ENCODE data around the gene LRRD1. TPM values are rescaled to one million over a fixed set of nuclear protein-coding genes. Genes with fewer than 3 reads are reported as not detected.

The LRRD1 gene
- total RNA-seq (0.05 TPM), polyA plus RNA-seq (0.05 TPM)
- long read RNA-seq, donor 1 = 0 reads
- long read RNA-seq, donor 2 = 0 reads
- long read RNA-seq, donor 3 = 0 reads
- long read RNA-seq, donor 4 = 0 reads
- long read RNA-seq, donor 5 = 0 reads
- long read RNA-seq, donor 6 = 0 reads
- long read RNA-seq, donor 7 = 0 reads
- long read RNA-seq, donor 8 = 0 reads
- long read RNA-seq, donor 9 = 0 reads
- long read RNA-seq, donor 10 = 0 reads

DNA sequence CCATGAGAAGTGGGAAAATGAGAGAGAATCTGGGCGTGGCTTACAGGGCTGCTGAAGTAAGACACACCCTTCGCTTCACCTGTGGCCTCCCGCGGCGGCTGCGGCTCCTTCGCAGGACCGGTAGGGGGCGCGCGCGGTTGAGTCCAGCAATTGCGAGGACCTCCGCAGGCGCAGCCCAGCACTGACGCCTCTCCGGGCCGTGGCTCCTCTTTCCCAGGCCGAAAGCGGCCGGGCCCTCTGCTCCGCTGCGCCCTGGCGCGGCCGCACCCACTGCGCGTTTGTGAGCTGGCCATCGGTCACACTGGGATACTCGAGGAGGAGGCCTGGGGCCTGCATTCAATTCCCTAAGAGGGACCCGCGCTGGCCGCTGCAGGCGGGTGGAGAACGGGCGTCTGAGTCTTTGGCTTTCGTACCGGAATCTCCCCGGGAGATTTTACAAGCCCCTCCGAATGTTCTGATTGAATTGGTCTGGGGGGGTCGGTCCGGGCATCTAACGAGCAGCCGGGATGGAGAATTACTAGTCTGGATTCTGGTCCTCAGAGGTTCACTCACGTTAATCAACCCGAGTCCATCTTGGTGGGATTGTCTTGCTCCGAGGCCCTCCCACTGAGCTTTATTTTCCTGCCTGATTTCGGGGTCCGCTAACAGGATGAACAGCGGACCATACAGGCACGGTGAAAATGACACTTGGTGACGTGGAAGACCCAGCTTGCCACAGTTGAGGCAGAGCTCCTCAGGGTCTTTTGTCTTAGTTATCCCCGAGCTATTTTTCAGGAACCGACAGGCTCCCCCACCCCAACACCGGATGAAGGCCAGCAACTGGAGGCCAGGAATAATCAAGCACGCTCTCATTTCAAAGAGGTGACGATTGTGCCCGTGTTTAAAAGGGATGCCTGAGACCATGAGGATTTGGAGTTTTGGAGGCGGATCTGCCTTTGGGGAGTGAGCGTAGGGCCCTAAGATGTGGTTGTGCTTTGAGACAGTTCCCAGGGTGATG is at the start of gene LRRD1:
LRRD1 (minus strand) TSS at position 215 of the 997 bp plus-strand sequence. CDS start 13,940 bp downstream, outside the sequence.
- Histone ChIP-seq H3K36me3 (ENCODE audit: control insufficient read depth in 2 of 2, insufficient read depth in 2 of 2, low read length in 1 of 2) (no peaks in the 10 kb centered on the region), H3K27me3 (ENCODE audit: control insufficient read depth in 2 of 2, insufficient read depth in 1 of 2, low read length in 1 of 2) (peaks cover 0 to 11% of the 10 kb centered on the region in 2 donors), H3K4me1 (ENCODE audit: control insufficient read depth in 2 of 2, insufficient read depth in 2 of 2, low read length in 2 of 2) (peaks cover 0 to 8% of the 10 kb centered on the region in 2 donors), H3K9me3 (ENCODE audit: control insufficient read depth in 2 of 2, insufficient read depth in 1 of 2, low read length in 1 of 2) (no peaks in the 10 kb centered on the region), H3K27ac (ENCODE audit: low read depth in 1 of 2, low read length in 1 of 2) (peak within 1 kb of the TSS in 1 of 2 donors; percentile 43), H3K4me3 (ENCODE audit: low read length in 2 of 2) (peak within 1 kb of the TSS; percentile 55 to 58)
- 10% methylated on average over 60 of the region's 60 CpGs for WGBS
- DNase-seq (ENCODE audit: low read depth in 6 of 9, low spot score in 9 of 9) = peak; percentile 30 to 89 (median 68)

- DNase-seq (ENCODE audit: low read depth in 6 of 9, low spot score in 9 of 9) = no peak
- Histone ChIP-seq H3K27ac (ENCODE audit: low read depth in 1 of 2, low read length in 1 of 2) (no peak overlapping the region), H3K4me1 (ENCODE audit: control insufficient read depth in 2 of 2, insufficient read depth in 2 of 2, low read length in 2 of 2) (no peaks in the 10 kb centered on the region), H3K36me3 (ENCODE audit: control insufficient read depth in 2 of 2, insufficient read depth in 2 of 2, low read length in 1 of 2) (peaks cover 17 to 45% of the 10 kb centered on the region in 2 donors), H3K4me3 (ENCODE audit: low read length in 2 of 2) (no peak overlapping the region), H3K27me3 (ENCODE audit: control insufficient read depth in 2 of 2, insufficient read depth in 1 of 2, low read length in 1 of 2) (no peaks in the 10 kb centered on the region), H3K9me3 (ENCODE audit: control insufficient read depth in 2 of 2, insufficient read depth in 1 of 2, low read length in 1 of 2) (no peaks in the 10 kb centered on the region)
- 95% methylated on average over 2 of the region's 2 CpGs for WGBS
Observed at GRCh38 chr7:92228742-92229141, 49.8 kb upstream of the LRRD1 start.

- Histone ChIP-seq H3K27ac (ENCODE audit: low read depth in 1 of 2, low read length in 1 of 2) (no peak overlapping the region), H3K4me1 (ENCODE audit: control insufficient read depth in 2 of 2, insufficient read depth in 2 of 2, low read length in 2 of 2) (no peaks in the 10 kb centered on the region), H3K4me3 (ENCODE audit: low read length in 2 of 2) (no peak overlapping the region), H3K36me3 (ENCODE audit: control insufficient read depth in 2 of 2, insufficient read depth in 2 of 2, low read length in 1 of 2) (peaks cover 17 to 46% of the 10 kb centered on the region in 2 donors), H3K9me3 (ENCODE audit: control insufficient read depth in 2 of 2, insufficient read depth in 1 of 2, low read length in 1 of 2) (no peaks in the 10 kb centered on the region), H3K27me3 (ENCODE audit: control insufficient read depth in 2 of 2, insufficient read depth in 1 of 2, low read length in 1 of 2) (no peaks in the 10 kb centered on the region)
- no peak for DNase-seq (ENCODE audit: low read depth in 6 of 9, low spot score in 9 of 9)
- 95% methylated on average over 2 of the region's 2 CpGs for WGBS
Observed at GRCh38 chr7:92228100-92228499, 49.2 kb upstream of the LRRD1 start.

DNA sequence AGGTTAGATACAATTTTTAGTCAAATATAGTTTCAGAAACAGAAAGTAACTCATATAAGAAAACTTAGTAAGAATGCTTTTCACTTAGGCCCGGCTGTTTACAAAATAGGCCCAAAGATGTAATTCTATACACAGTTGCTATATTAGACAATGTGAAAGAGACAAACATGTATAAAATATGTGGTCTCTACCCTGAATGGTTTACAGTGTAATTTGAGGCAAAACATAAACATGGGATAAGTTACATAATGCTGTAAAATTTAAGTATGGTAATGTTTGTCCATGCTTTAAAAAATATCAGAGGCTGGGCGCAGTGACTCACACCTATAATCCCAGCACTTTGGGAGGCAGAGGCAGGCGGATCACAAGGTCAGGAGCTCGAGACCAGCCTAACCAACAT is 48.0 kb upstream of the LRRD1 start:
- no peak overlapping the region for H3K27ac ChIP-seq (ENCODE audit: low read depth in 1 of 2, low read length in 1 of 2)
- H3K36me3 ChIP-seq (ENCODE audit: control insufficient read depth in 2 of 2, insufficient read depth in 2 of 2, low read length in 1 of 2) = peaks cover 14 to 51% of the 10 kb centered on the region in 2 donors
- H3K4me1 ChIP-seq (ENCODE audit: control insufficient read depth in 2 of 2, insufficient read depth in 2 of 2, low read length in 2 of 2) = no peaks in the 10 kb centered on the region
- DNase-seq (ENCODE audit: low read depth in 6 of 9, low spot score in 9 of 9) = no peak
- H3K27me3 ChIP-seq (ENCODE audit: control insufficient read depth in 2 of 2, insufficient read depth in 1 of 2, low read length in 1 of 2) = no peaks in the 10 kb centered on the region
- no peaks in the 10 kb centered on the region for H3K9me3 ChIP-seq (ENCODE audit: control insufficient read depth in 2 of 2, insufficient read depth in 1 of 2, low read length in 1 of 2)
- no peak overlapping the region for H3K4me3 ChIP-seq (ENCODE audit: low read length in 2 of 2)
- 98% methylated on average over 4 of the region's 4 CpGs for WGBS

GRCh38 chr7:92221766-92222165 is 42.8 kb upstream of the LRRD1 start:
- no peaks in the 10 kb centered on the region for H3K9me3 ChIP-seq (ENCODE audit: control insufficient read depth in 2 of 2, insufficient read depth in 1 of 2, low read length in 1 of 2)
- peaks cover 22 to 60% of the 10 kb centered on the region in 2 donors for H3K36me3 ChIP-seq (ENCODE audit: control insufficient read depth in 2 of 2, insufficient read depth in 2 of 2, low read length in 1 of 2)
- H3K4me1 ChIP-seq (ENCODE audit: control insufficient read depth in 2 of 2, insufficient read depth in 2 of 2, low read length in 2 of 2) = no peaks in the 10 kb centered on the region
- no peaks in the 10 kb centered on the region for H3K27me3 ChIP-seq (ENCODE audit: control insufficient read depth in 2 of 2, insufficient read depth in 1 of 2, low read length in 1 of 2)
- DNase-seq (ENCODE audit: low read depth in 6 of 9, low spot score in 9 of 9) = no peak
- no peak overlapping the region for H3K4me3 ChIP-seq (ENCODE audit: low read length in 2 of 2)
- no peak overlapping the region for H3K27ac ChIP-seq (ENCODE audit: low read depth in 1 of 2, low read length in 1 of 2)
- WGBS = 97% methylated on average over 3 of the region's 3 CpGs

GRCh38 chr7:92206672-92207071 is 27.7 kb upstream of the LRRD1 start:
- Histone ChIP-seq H3K4me3 (ENCODE audit: low read length in 2 of 2) (no peak overlapping the region), H3K27me3 (ENCODE audit: control insufficient read depth in 2 of 2, insufficient read depth in 1 of 2, low read length in 1 of 2) (no peaks in the 10 kb centered on the region), H3K36me3 (ENCODE audit: control insufficient read depth in 2 of 2, insufficient read depth in 2 of 2, low read length in 1 of 2) (peaks cover 29 to 60% of the 10 kb centered on the region in 2 donors), H3K4me1 (ENCODE audit: control insufficient read depth in 2 of 2, insufficient read depth in 2 of 2, low read length in 2 of 2) (no peaks in the 10 kb centered on the region), H3K27ac (ENCODE audit: low read depth in 1 of 2, low read length in 1 of 2) (no peak overlapping the region), H3K9me3 (ENCODE audit: control insufficient read depth in 2 of 2, insufficient read depth in 1 of 2, low read length in 1 of 2) (peaks cover 1 to 11% of the 10 kb centered on the region in 2 donors)
- WGBS = 95% methylated on average over 1 of the region's 1 CpG
- DNase-seq (ENCODE audit: low read depth in 6 of 9, low spot score in 9 of 9) = peak in 1 of 9 donors; percentile 3

DNA sequence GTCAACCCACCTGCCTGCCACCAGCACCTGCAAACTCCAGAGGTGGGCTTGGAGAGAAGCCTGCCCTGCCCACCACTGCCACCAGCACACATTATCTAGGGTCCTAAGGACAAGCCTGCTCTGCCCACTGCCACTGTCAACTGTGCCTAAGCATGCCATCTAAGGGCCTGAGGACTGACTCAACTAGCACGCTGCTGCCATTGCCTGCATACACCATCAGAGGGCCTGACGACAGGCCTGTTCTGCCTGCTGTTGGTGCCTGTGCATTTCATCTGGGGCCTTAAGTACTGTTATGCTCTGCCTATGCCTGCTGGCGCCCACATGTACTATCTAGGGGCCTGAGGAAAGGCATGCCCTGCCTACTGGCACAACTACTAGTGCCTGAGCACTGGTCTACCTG is 27.0 kb upstream of the LRRD1 start:
- Histone ChIP-seq H3K4me3 (ENCODE audit: low read length in 2 of 2) (no peak overlapping the region), H3K27me3 (ENCODE audit: control insufficient read depth in 2 of 2, insufficient read depth in 1 of 2, low read length in 1 of 2) (no peaks in the 10 kb centered on the region), H3K4me1 (ENCODE audit: control insufficient read depth in 2 of 2, insufficient read depth in 2 of 2, low read length in 2 of 2) (no peaks in the 10 kb centered on the region), H3K36me3 (ENCODE audit: control insufficient read depth in 2 of 2, insufficient read depth in 2 of 2, low read length in 1 of 2) (peaks cover 25 to 54% of the 10 kb centered on the region in 2 donors), H3K27ac (ENCODE audit: low read depth in 1 of 2, low read length in 1 of 2) (no peak overlapping the region), H3K9me3 (ENCODE audit: control insufficient read depth in 2 of 2, insufficient read depth in 1 of 2, low read length in 1 of 2) (peaks cover 1 to 11% of the 10 kb centered on the region in 2 donors)
- DNase-seq (ENCODE audit: low read depth in 6 of 9, low spot score in 9 of 9) = no peak
- 96% methylated on average over 3 of the region's 3 CpGs for WGBS

- Histone ChIP-seq H3K4me1 (ENCODE audit: control insufficient read depth in 2 of 2, insufficient read depth in 2 of 2, low read length in 2 of 2) (no peaks in the 10 kb centered on the region), H3K27me3 (ENCODE audit: control insufficient read depth in 2 of 2, insufficient read depth in 1 of 2, low read length in 1 of 2) (no peaks in the 10 kb centered on the region), H3K36me3 (ENCODE audit: control insufficient read depth in 2 of 2, insufficient read depth in 2 of 2, low read length in 1 of 2) (peaks cover 23 to 41% of the 10 kb centered on the region in 2 donors), H3K27ac (ENCODE audit: low read depth in 1 of 2, low read length in 1 of 2) (no peak overlapping the region), H3K9me3 (ENCODE audit: control insufficient read depth in 2 of 2, insufficient read depth in 1 of 2, low read length in 1 of 2) (peaks cover 0 to under 1% of the 10 kb centered on the region in 2 donors), H3K4me3 (ENCODE audit: low read length in 2 of 2) (no peak overlapping the region)
- DNase-seq (ENCODE audit: low read depth in 6 of 9, low spot score in 9 of 9) = no peak
- 95% methylated on average over 1 of the region's 1 CpG for WGBS
Observed at GRCh38 chr7:92200791-92201190, 21.8 kb upstream of the LRRD1 start.

DNA sequence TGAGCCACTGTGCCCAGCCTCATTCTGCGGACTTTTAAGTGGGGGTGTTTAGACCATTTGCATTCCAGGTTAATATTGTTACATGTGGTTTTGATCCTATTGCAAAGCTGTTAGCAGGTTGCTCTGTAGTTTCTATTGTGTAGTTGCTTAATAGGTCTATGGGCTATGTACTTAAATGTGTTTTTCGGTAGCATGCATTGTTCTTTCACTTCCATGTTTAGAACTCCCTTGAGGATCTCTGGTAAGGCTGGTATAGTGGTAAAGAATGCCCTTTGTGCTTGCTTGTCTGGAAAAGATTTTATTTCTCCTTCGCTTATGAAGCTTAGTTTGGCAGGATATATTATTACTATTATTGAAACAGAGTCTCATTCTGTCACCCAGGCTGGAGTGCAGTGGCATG is 13.4 kb upstream of the LRRD1 start:
- WGBS = 98% methylated on average over 3 of the region's 3 CpGs
- Histone ChIP-seq H3K27me3 (ENCODE audit: control insufficient read depth in 2 of 2, insufficient read depth in 1 of 2, low read length in 1 of 2) (no peaks in the 10 kb centered on the region), H3K4me3 (ENCODE audit: low read length in 2 of 2) (no peak overlapping the region), H3K9me3 (ENCODE audit: control insufficient read depth in 2 of 2, insufficient read depth in 1 of 2, low read length in 1 of 2) (peaks cover 0 to 14% of the 10 kb centered on the region in 2 donors), H3K36me3 (ENCODE audit: control insufficient read depth in 2 of 2, insufficient read depth in 2 of 2, low read length in 1 of 2) (peaks cover 0 to 10% of the 10 kb centered on the region in 2 donors), H3K27ac (ENCODE audit: low read depth in 1 of 2, low read length in 1 of 2) (no peak overlapping the region), H3K4me1 (ENCODE audit: control insufficient read depth in 2 of 2, insufficient read depth in 2 of 2, low read length in 2 of 2) (no peaks in the 10 kb centered on the region)
- DNase-seq (ENCODE audit: low read depth in 6 of 9, low spot score in 9 of 9) = no peak

Data from thymus (tissue), 14 donors.